HFF-Myc (cell line): ENCODE data around the gene DHX16.

ENCODE experiments used
- DNase-seq: peaks from one replicate; pipeline ENCODE4 v3.0.0-alpha.2; 2011; ENCODE audit warnings: low read depth; ENCODE audit errors: extremely low read depth
- H3K4me3 ChIP-seq: replicated peaks from 2 replicates; pipeline ENCODE4 v1.5.1; 2011; ENCODE audit warnings: low read depth, mild to moderate bottlenecking, control low read depth, low read length
- TF ChIP-seq, protein P1 (sequence below): IDR thresholded peaks from 2 replicates; pipeline ENCODE4 v1.5.1; 2012; ENCODE audit warnings: mild to moderate bottlenecking, low read depth, low read length, control low read depth; ENCODE audit errors: missing control alignments

Gene DHX16

DNA sequence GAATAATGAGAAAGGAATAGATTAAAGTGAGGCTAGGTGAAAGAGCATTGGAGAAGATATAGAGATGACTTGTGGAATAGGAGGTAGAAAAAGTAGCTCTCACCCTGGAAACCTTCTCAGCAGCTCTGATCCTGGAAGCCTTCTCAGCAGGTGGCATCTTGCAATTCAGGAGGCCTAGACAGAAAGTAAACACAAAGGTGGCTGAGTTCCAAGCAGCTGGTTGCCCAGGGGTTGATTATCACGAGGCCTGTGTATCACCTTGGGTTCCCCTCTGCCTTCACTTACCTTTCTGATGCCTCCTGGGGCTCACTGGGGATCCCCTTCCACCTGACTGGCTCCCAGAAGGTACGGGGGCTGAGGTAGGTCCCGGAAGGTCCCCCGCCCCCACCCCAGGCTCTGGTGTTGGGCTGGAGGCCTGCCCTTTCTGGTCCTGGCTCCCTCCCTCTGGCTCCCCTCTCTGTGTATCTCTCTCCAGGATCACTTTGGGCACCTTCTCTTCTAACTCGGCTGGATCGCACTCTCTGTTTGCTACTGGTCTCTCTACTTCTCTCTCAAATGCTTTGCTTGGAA is 34.6 kb upstream of the DHX16 start:
- TF ChIP-seq, protein P1, sequence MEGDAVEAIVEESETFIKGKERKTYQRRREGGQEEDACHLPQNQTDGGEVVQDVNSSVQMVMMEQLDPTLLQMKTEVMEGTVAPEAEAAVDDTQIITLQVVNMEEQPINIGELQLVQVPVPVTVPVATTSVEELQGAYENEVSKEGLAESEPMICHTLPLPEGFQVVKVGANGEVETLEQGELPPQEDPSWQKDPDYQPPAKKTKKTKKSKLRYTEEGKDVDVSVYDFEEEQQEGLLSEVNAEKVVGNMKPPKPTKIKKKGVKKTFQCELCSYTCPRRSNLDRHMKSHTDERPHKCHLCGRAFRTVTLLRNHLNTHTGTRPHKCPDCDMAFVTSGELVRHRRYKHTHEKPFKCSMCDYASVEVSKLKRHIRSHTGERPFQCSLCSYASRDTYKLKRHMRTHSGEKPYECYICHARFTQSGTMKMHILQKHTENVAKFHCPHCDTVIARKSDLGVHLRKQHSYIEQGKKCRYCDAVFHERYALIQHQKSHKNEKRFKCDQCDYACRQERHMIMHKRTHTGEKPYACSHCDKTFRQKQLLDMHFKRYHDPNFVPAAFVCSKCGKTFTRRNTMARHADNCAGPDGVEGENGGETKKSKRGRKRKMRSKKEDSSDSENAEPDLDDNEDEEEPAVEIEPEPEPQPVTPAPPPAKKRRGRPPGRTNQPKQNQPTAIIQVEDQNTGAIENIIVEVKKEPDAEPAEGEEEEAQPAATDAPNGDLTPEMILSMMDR: no peak
- no peak for DNase-seq
- H3K4me3 ChIP-seq: no peak overlapping the region

DNA sequence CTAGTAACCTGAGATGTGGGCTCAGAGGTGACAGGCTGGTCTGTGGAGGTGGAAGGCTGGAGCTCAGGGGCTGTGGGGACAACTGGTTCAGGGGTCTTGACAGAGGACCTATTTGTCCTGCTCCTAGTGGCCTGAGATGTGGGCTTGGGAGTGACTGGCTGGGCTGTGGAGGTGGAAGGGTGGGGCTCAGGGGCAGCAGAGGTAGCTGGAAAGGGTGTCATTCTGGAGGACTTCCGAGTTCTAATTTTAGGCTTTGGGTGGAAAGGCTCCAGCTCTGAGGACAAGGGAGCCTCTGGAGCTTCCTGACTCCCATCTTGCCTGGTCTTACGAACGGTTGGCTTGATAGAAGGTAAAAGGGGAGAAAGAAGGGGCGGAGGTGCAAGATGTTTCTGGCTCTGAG is 32.8 kb upstream of the DHX16 start:
- TF ChIP-seq, protein P1: no peak

DNA sequence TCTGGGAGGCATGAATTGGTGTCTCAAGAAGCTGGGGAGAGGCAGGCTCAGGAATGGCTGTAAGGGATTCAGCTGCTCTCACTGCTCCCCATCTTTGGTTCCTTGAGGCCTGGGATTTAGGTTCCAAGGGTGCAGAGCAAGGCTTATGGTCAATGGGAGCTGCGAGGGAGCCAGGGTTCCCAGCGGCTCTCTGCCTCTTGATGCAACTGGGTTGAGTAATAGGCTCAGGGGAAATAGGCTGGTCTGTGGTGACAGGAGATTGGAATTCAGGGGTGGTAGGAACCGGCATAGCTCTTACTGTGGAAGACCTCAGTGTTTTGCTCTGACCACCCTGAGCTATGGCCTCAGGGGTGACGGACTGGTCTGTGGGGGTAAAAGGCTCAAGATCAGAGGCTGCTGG is 31.0 kb upstream of the DHX16 start:
- H3K4me3 ChIP-seq: no peak overlapping the region
- no peak for DNase-seq
- TF ChIP-seq, protein P1: no peak

More for the DNA sequence above, 32.8 kb upstream of the DHX16 start:
- H3K4me3 ChIP-seq: no peak overlapping the region
- no peak for DNase-seq

DNA sequence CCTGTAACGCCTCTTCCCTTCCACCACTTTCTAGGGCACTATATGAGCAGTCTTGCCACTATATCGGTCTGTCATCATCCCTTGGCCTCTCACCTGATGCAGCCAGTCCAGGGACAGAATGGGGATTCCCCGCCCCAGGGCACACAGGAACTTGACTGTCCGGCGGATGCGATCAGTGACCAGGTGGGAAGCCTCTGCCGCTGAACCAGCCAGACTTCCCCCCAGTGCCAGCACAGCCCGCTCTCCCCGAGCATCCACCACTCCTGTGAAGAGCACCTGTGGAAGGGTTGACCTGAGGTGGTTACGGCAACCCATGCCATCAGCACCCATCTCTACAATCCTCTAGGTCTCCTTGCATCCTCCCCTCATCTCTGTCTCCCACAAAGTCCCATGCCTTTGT is 30.2 kb upstream of the DHX16 start:
- TF ChIP-seq, protein P1: no peak
- DNase-seq: no peak

DNA sequence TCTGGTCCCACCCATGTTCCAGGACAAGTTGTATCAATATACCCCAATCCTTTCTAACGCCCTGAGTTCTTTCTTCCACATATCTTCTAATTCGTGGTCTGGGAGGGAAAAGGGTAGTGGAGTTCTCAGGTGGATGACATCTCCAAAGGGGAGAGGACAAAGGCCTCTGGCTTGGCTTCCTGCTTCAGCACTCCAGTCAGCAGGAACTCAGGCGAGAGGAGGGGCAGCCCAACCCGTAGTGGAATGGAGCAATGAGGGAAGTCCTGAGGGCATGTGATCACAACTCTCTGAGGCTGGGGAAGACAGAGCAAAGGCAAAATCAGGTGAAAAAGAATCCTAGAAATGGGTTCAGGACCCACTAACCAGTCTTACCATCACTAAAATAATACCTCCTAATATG is 27.5 kb upstream of the DHX16 start:
- TF ChIP-seq, protein P1: no peak
- H3K4me3 ChIP-seq: no peak overlapping the region
- no peak for DNase-seq

More for the DNA sequence above, 30.2 kb upstream of the DHX16 start:
- no peak overlapping the region for H3K4me3 ChIP-seq

DNA sequence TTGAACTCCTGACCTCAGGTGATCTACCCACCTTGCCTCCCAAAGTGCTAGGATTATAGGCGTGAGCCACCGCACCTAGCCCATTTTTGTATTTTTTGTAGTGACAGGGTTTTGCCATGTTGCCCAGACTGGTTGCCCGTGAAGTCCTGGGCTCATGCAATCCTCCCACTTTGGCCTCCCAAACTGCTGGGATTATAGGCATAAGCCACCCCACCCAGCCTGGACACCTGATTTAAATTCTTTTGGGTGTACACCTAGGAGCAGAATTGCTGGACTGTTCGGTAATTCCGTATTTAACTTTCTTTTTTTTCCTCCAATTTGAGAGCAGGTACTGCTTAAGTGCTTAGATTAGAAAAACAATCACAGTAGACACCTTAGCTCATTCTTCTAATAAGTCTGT is 23.6 kb upstream of the DHX16 start:
- DNase-seq: no peak
- TF ChIP-seq, protein P1: no peak
- H3K4me3 ChIP-seq: no peak overlapping the region
